Endothelial cell of umbilical vein (primary cell): Measurements from ENCODE around the gene ERBIN. TPM values are rescaled to one million over a fixed set of nuclear protein-coding genes. Genes with fewer than 3 reads are reported as not detected.

ENCODE experiments used
- BruUV-seq: library from RNA; stranded (reverse); fragments of 400-500 nt; replicated peaks from 2 replicates; lab custom pipeline; 2021; lab: Mats Ljungman, UMichigan
- CTCF ChIA-PET: fragments of 300-600, 350-600 bp; sonication (Branson Sonifier 250); formaldehyde crosslinking; loops from one replicate; lab custom pipeline; 2021; ENCODE audit warnings: antibody characterized with exemption, inconsistent platforms; lab: Charles Lee
- POLR2A ChIA-PET: fragments of 300-600, 350-600 bp; sonication (Branson Sonifier 250); formaldehyde crosslinking; loops from one replicate; lab custom pipeline; 2021; ENCODE audit warnings: antibody characterized with exemption, inconsistent platforms; lab: Charles Lee
- DNase-seq: peaks from one replicate; pipeline ENCODE4 v3.0.0-alpha.2; 2011; ENCODE audit warnings: low read depth, low spot score
- FAIRE-seq: peaks from 2 replicates; lab custom pipeline; 2011; peaks lifted over from hg19 to GRCh38; lab: Jason Lieb, UNC
- H2AFZ ChIP-seq: 2 replicates; pipeline ENCODE4 v1.6.0; 2012; ENCODE audit warnings: low read depth, low read length, control low read depth, inconsistent platforms
- H3K27ac ChIP-seq: 2 replicates; pipeline ENCODE4 v1.5.1; 2011; ENCODE audit warnings: low read depth, mild to moderate bottlenecking, control low read depth, low read length, moderate library complexity; ENCODE audit not compliant: insufficient read depth
- H3K27me3 ChIP-seq, 2 experiments: 2 replicates each; pipeline versions ENCODE4 v1.6.0 to v1.6.1; 2011; ENCODE audit warnings: low read length in 2 of 2, mixed read lengths in 1 of 2; ENCODE audit not compliant: control insufficient read depth in 2 of 2, insufficient read depth in 2 of 2
- H3K36me3 ChIP-seq, 2 experiments: 2 replicates in 1 of 2; 3 replicates in 1 of 2; pipeline ENCODE4 v1.5.1; 2011; ENCODE audit warnings: low read length in 2 of 2, mild to moderate bottlenecking in 1 of 2, moderate library complexity in 1 of 2; ENCODE audit not compliant: control insufficient read depth in 2 of 2, insufficient read depth in 2 of 2; ENCODE audit errors: extremely low read depth in 1 of 2
- H3K4me1 ChIP-seq: 3 replicates; pipeline ENCODE4 v1.5.1; 2011; ENCODE audit warnings: mild to moderate bottlenecking, low read length; ENCODE audit not compliant: control insufficient read depth, insufficient read depth; ENCODE audit errors: extremely low read depth
- H3K4me2 ChIP-seq: 2 replicates; pipeline ENCODE4 v1.6.1; 2011; ENCODE audit warnings: low read length, control low read depth, mixed read lengths; ENCODE audit not compliant: insufficient read depth
- H3K4me3 ChIP-seq, 3 experiments: fragments of 200-600 bp in 1 of 3; sonication (generic), shearing (Covaris generic) in 1 of 3; replicated peaks in 1 of 3; 2 replicates each; pipeline ENCODE4 v1.5.1; 2011 to 2016; ENCODE audit warnings: control low read depth in 3 of 3, low read length in 3 of 3, mild to moderate bottlenecking in 2 of 3, inconsistent platforms in 1 of 3, low read depth in 1 of 3, moderate library complexity in 1 of 3; ENCODE audit not compliant: insufficient read depth in 1 of 3
- H3K79me2 ChIP-seq: 2 replicates; pipeline ENCODE4 v1.6.0; 2012; ENCODE audit warnings: low read length, inconsistent platforms; ENCODE audit not compliant: control insufficient read depth, insufficient read depth
- H3K9ac ChIP-seq: replicated peaks from 2 replicates; pipeline ENCODE3; 2011; ENCODE audit warnings: low read length, control low read depth; ENCODE audit not compliant: insufficient read depth; ENCODE audit errors: extremely low read depth
- H3K9me1 ChIP-seq: replicated peaks from 3 replicates; pipeline ENCODE4 v1.6.0; 2011; ENCODE audit warnings: mild to moderate bottlenecking, low read length; ENCODE audit not compliant: control insufficient read depth, insufficient read depth; ENCODE audit errors: extremely low read depth
- H3K9me3 ChIP-seq: replicated peaks from 2 replicates; pipeline ENCODE4 v1.5.1; 2012; ENCODE audit warnings: low read length, inconsistent platforms; ENCODE audit not compliant: control insufficient read depth, insufficient read depth
- H4K20me1 ChIP-seq: replicated peaks from 2 replicates; pipeline ENCODE3; 2011; ENCODE audit warnings: mild to moderate bottlenecking, low read length; ENCODE audit not compliant: control insufficient read depth, insufficient read depth; ENCODE audit errors: extremely low read depth
- CTCF ChIP-seq, 2 donors: IDR thresholded peaks; 1 replicate in 1 of 2; 2 replicates in 1 of 2; pipeline ENCODE4 v1.5.1; 2011; ENCODE audit warnings: low read length in 2 of 2, mild to moderate bottlenecking in 2 of 2, moderate library complexity in 2 of 2, control low read depth in 1 of 2, inconsistent platforms in 1 of 2, low read depth in 1 of 2; ENCODE audit not compliant: insufficient read depth in 1 of 2; ENCODE audit errors: extremely low read depth in 1 of 2
- EZH2 ChIP-seq: IDR thresholded peaks from 2 replicates; pipeline ENCODE4 v1.6.1; 2012; ENCODE audit warnings: borderline replicate concordance, low read depth, mild to moderate bottlenecking, moderate library complexity, low read length, inconsistent platforms; ENCODE audit not compliant: severe bottlenecking
- FOS ChIP-seq: IDR thresholded peaks from 2 replicates; pipeline ENCODE4 v1.6.1; 2011; ENCODE audit warnings: mild to moderate bottlenecking, low read length, moderate library complexity, borderline replicate concordance; ENCODE audit not compliant: insufficient read depth
- GATA2 ChIP-seq: IDR thresholded peaks from 2 replicates; pipeline ENCODE4 v1.7.0; 2011; ENCODE audit warnings: low read depth, mild to moderate bottlenecking, moderate library complexity, mixed read lengths, low read length; ENCODE audit not compliant: insufficient read length, insufficient read depth
- JUN ChIP-seq: IDR thresholded peaks from 2 replicates; pipeline ENCODE4 v1.6.1; 2011; ENCODE audit warnings: borderline replicate concordance, low read depth; ENCODE audit not compliant: insufficient read length, insufficient read depth
- MAX ChIP-seq: IDR thresholded peaks from 2 replicates; pipeline ENCODE4 v1.6.1; 2011; ENCODE audit not compliant: insufficient read depth, insufficient read length
- MYC ChIP-seq: IDR thresholded peaks from one replicate; pipeline ENCODE4 v1.6.1; 2011; ENCODE audit warnings: mild to moderate bottlenecking, low read depth, low read length
- POLR2A ChIP-seq: IDR thresholded peaks from 2 replicates; pipeline ENCODE4 v1.6.1; 2012; ENCODE audit warnings: low read depth, mild to moderate bottlenecking, control low read depth, low read length
- POLR2AphosphoS5 ChIP-seq: IDR thresholded peaks from 2 replicates; pipeline ENCODE4 v1.6.1; 2012; ENCODE audit warnings: low read depth, mild to moderate bottlenecking, control low read depth, low read length, moderate library complexity; ENCODE audit not compliant: insufficient read depth
- dilution Hi-C: fragments of 300-500 bp; cut with MboI; formaldehyde crosslinking; loops from one replicate; pipeline ENCODE4 v1.15.0; 2019; ENCODE audit warnings: low sequenced_read_pairs; ENCODE audit not compliant: extremely low pct_ligation_motif_present
- intact Hi-C: fragments of 100-400 bp; cut with micrococcal nuclease; formaldehyde crosslinking; loops from one replicate; pipeline ENCODE4 v1.10.0; 2022
- polyA plus RNA-seq, 4 experiments: library from polyadenylated mRNA; depleted of rRNA in 3 of 4; stranded (reverse) in 3 of 4; unstranded in 1 of 4; fragments of >200 nt; gene quantifications; 2 replicates each; pipeline versions ENCODE4 v1.2.1 to v1.2.3, GENCODE V29; 2011 to 2012; ENCODE audit warnings: missing spikeins in 1 of 4
- total RNA-seq: library from RNA; stranded (reverse); gene quantifications from 2 replicates; pipeline ENCODE4 v1.2.3, GENCODE V29; 2021

ERBIN gene
- total and polyA plus RNA-seq, 2 donors (not counting 3 experiments of a cell fraction or from before 2014, with no cell fraction given) = 8.1 to 55.6 TPM

GRCh38 chr5:66012271-66012670, 85.9 kb downstream of the ERBIN start:
- H3K4me2 ChIP-seq = no peak overlapping the region
- no peak for FAIRE-seq
- CTCF ChIA-PET = no interaction called here
- dilution Hi-C loops (no loop called here), intact Hi-C loops (loop anchor here (5.0 kb wide), 1 partner anchor 85 kb away; the partner anchor contains the start of gene ERBIN)
- H3K4me1 ChIP-seq = no peaks in the 10 kb centered on the region
- no peaks in the 10 kb centered on the region for H4K20me1 ChIP-seq
- H3K4me3 ChIP-seq = no peak overlapping the region
- no peak overlapping the region for H3K9ac ChIP-seq
- no peak overlapping the region for H3K27ac ChIP-seq
- peaks cover 0 to 3% of the 10 kb centered on the region in 2 experiments for H3K36me3 ChIP-seq
- no peak for DNase-seq
- TF ChIP-seq MAX (no peak), GATA2 (no peak), CTCF (IDR thresholded peaks at IDR 0.05; ENCODE audit: extremely low read depth in 1 of 2, insufficient read depth in 1 of 2, low read depth in 1 of 2, low read length in 2 of 2) (no peak), FOS (no peak)
- POLR2A ChIA-PET = no interaction called here
- peaks cover 8% of the 10 kb centered on the region for H3K79me2 ChIP-seq
- no peak overlapping the region for H2AFZ ChIP-seq
- H3K9me3 ChIP-seq = no peaks in the 10 kb centered on the region
- H3K27me3 ChIP-seq = no peaks in the 10 kb centered on the region
- no TSS peak for BruUV-seq
- H3K9me1 ChIP-seq = no peaks in the 10 kb centered on the region

- H2AFZ ChIP-seq = no peak overlapping the region
- H3K27ac ChIP-seq = no peak overlapping the region
- DNase-seq (no peak), FAIRE-seq (no peak)
- ChIA-PET CTCF (interaction anchor here (1.4 kb wide), 1 partner anchor 34 kb away, joined by 3 read pairs; no protein-coding TSS in a partner anchor), POLR2A (no interaction called here)
- H3K4me2 ChIP-seq = no peak overlapping the region
- H3K9me3 ChIP-seq = no peaks in the 10 kb centered on the region
- intact Hi-C loops (loop anchor here (5.0 kb wide), 1 partner anchor 86 kb away; the partner anchor contains the start of gene ERBIN), dilution Hi-C loops (no loop called here)
- H3K4me3 ChIP-seq = no peak overlapping the region
- no peak overlapping the region for H3K9ac ChIP-seq
- no TSS peak for BruUV-seq
- H3K27me3 ChIP-seq = no peaks in the 10 kb centered on the region
- H4K20me1 ChIP-seq = no peaks in the 10 kb centered on the region
- peaks cover 10% of the 10 kb centered on the region for H3K79me2 ChIP-seq
- H3K9me1 ChIP-seq = no peaks in the 10 kb centered on the region
- peaks cover 0 to 3% of the 10 kb centered on the region in 2 experiments for H3K36me3 ChIP-seq
- no peak for TF ChIP-seq POLR2A
- TF ChIP-seq MAX = no peak
- TF ChIP-seq POLR2AphosphoS5 = no peak
- TF ChIP-seq EZH2 = no peak
- no peak for TF ChIP-seq FOS
- TF ChIP-seq MYC = no peak
- no peak for TF ChIP-seq CTCF (IDR thresholded peaks at IDR 0.05; ENCODE audit: extremely low read depth in 1 of 2, insufficient read depth in 1 of 2, low read depth in 1 of 2, low read length in 2 of 2)
- no peak for TF ChIP-seq GATA2
- no peak for TF ChIP-seq JUN
- no peaks in the 10 kb centered on the region for H3K4me1 ChIP-seq
Measured at GRCh38 chr5:66013397-66013796, 87.0 kb downstream of the ERBIN start.
